ENCODE data around the gene DRAXIN.
A peak's percentile ranks its signal among the peaks of the same experiment; 100 is the strongest.

DRAXIN gene

DNA sequence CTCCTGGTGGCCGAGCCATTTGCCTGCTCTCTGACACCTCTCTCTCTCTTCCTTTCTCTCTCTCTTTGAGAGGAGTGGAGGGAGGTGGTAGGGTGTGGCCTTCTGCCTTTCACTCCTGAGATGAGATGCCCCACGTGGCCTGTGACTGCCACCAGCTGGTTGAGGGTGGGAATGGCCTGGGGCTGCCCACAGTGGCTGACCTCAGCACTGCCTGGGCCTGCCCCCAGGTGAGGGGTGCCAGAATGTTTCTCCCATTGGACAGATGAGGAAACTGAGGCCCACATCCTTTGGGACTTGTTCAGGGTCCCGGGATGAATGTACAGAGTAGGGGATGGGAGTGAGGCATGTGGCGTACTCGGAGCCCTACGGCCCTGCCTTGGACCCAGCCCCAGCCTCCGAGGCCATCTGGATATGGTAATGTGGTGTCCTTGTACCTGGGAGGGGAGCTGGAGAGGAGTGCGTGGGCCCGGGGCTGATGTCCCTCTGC, 57.7 kb downstream of the DRAXIN start:
- TF ChIP-seq FOXM1 (IDR thresholded peaks at IDR 0.05; ENCODE audit: borderline replicate concordance) (no peak), TARDBP (IDR thresholded peaks at IDR 0.05) (no peak), ZNF384 (IDR thresholded peaks at IDR 0.05) (no peak), FOXK2 (IDR thresholded peaks at IDR 0.05) (no peak), SP1 (IDR thresholded peaks at IDR 0.05) (no peak), BHLHE40 (IDR thresholded peaks at IDR 0.05; ENCODE audit: borderline replicate concordance) (no peak), FOXA1 (IDR thresholded peaks at IDR 0.05) (no peak), LEF1 (IDR thresholded peaks at IDR 0.05; ENCODE audit: borderline replicate concordance) (no peak), L3MBTL2 (conservative IDR thresholded peaks at IDR 0.05) (no peak), HDGF (IDR thresholded peaks at IDR 0.05; ENCODE audit: borderline replicate concordance) (no peak), SUZ12 (IDR thresholded peaks at IDR 0.05) (no peak), ARNT (IDR thresholded peaks at IDR 0.05) (no peak), NFRKB (IDR thresholded peaks at IDR 0.05) (no peak), ELF4 (IDR thresholded peaks at IDR 0.05) (no peak), CTBP1 (IDR thresholded peaks at IDR 0.05; ENCODE audit: borderline replicate concordance) (no peak)
- TF ChIP-seq, protein P1, sequence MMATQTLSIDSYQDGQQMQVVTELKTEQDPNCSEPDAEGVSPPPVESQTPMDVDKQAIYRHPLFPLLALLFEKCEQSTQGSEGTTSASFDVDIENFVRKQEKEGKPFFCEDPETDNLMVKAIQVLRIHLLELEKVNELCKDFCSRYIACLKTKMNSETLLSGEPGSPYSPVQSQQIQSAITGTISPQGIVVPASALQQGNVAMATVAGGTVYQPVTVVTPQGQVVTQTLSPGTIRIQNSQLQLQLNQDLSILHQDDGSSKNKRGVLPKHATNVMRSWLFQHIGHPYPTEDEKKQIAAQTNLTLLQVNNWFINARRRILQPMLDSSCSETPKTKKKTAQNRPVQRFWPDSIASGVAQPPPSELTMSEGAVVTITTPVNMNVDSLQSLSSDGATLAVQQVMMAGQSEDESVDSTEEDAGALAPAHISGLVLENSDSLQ (IDR thresholded peaks at IDR 0.05) = no peak
- CTCF ChIA-PET = no interaction called here
- DNase-seq (ENCODE audit: extremely low spot score) = peak; percentile 45
- POLR2A ChIA-PET = interaction anchor here (0.6 kb wide), 1 partner anchor 12 kb away, joined by 3 read pairs; no protein-coding TSS in a partner anchor

DNA sequence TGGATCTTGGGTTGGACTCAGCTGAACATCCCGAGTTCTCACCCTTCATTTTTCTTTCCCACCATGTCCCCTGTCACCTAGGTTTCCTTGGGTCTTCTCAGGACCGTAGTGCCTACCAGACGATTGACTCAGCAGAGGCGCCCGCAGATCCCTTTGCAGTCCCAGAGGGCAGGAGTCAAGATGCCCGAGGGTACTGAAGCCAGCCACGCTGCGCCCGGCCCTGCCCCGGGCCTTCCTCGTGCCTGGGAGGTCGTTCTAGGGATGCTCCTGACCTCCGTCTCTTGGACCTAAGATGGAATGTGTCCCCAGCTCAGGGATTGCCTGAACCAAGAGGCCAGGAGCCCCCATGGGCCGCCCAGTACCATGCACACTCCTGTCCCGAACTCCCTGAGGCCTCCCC, 58.5 kb downstream of the DRAXIN start:
- TF ChIP-seq SUZ12 (IDR thresholded peaks at IDR 0.05) (no peak), ZNF384 (IDR thresholded peaks at IDR 0.05) (no peak), LEF1 (IDR thresholded peaks at IDR 0.05; ENCODE audit: borderline replicate concordance) (no peak), L3MBTL2 (conservative IDR thresholded peaks at IDR 0.05) (no peak), SP1 (IDR thresholded peaks at IDR 0.05) (no peak), CTBP1 (IDR thresholded peaks at IDR 0.05; ENCODE audit: borderline replicate concordance) (no peak), ARNT (IDR thresholded peaks at IDR 0.05) (no peak), BHLHE40 (IDR thresholded peaks at IDR 0.05; ENCODE audit: borderline replicate concordance) (no peak), FOXM1 (IDR thresholded peaks at IDR 0.05; ENCODE audit: borderline replicate concordance) (no peak), FOXK2 (IDR thresholded peaks at IDR 0.05) (no peak), TARDBP (IDR thresholded peaks at IDR 0.05) (no peak), HDGF (IDR thresholded peaks at IDR 0.05; ENCODE audit: borderline replicate concordance) (no peak), NFRKB (IDR thresholded peaks at IDR 0.05) (no peak)
- TF ChIP-seq, protein P1 (IDR thresholded peaks at IDR 0.05) = no peak
- CTCF ChIA-PET = no interaction called here
- POLR2A ChIA-PET = no interaction called here
- no peak for DNase-seq (ENCODE audit: extremely low spot score)

DNA sequence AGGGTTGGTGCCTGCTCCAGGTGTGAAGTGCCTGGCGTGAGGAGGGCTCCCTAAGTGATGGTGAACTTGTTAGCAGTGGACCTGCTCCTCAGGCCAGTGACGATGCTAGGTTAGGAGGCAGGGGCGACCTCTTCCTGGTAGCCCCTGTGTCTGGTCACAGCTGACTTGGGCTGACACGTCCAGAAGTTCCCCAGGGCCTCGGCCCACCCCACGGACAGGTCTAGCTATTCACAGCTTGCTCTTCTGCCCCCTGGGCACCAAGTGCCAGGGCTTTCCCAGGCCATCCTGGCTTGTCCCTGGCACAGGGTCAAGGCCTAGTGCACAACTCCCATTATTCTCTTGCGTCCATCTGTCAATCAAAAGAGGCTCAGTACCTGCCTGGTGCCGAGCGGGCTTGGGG, 59.6 kb downstream of the DRAXIN start:
- POLR2A ChIA-PET = no interaction called here
- CTCF ChIA-PET = no interaction called here
- no peak for DNase-seq (ENCODE audit: extremely low spot score)
- TF ChIP-seq SUZ12 (IDR thresholded peaks at IDR 0.05) (no peak), BHLHE40 (IDR thresholded peaks at IDR 0.05; ENCODE audit: borderline replicate concordance) (no peak), L3MBTL2 (conservative IDR thresholded peaks at IDR 0.05) (no peak), ZNF384 (IDR thresholded peaks at IDR 0.05) (no peak), ARNT (IDR thresholded peaks at IDR 0.05) (no peak), CTBP1 (IDR thresholded peaks at IDR 0.05; ENCODE audit: borderline replicate concordance) (no peak), TARDBP (IDR thresholded peaks at IDR 0.05) (no peak), FOXM1 (IDR thresholded peaks at IDR 0.05; ENCODE audit: borderline replicate concordance) (no peak), FOXA1 (IDR thresholded peaks at IDR 0.05) (no peak), LEF1 (IDR thresholded peaks at IDR 0.05; ENCODE audit: borderline replicate concordance) (no peak), ELF4 (IDR thresholded peaks at IDR 0.05) (no peak), NFRKB (IDR thresholded peaks at IDR 0.05) (no peak), FOXK2 (IDR thresholded peaks at IDR 0.05) (no peak)

DNA sequence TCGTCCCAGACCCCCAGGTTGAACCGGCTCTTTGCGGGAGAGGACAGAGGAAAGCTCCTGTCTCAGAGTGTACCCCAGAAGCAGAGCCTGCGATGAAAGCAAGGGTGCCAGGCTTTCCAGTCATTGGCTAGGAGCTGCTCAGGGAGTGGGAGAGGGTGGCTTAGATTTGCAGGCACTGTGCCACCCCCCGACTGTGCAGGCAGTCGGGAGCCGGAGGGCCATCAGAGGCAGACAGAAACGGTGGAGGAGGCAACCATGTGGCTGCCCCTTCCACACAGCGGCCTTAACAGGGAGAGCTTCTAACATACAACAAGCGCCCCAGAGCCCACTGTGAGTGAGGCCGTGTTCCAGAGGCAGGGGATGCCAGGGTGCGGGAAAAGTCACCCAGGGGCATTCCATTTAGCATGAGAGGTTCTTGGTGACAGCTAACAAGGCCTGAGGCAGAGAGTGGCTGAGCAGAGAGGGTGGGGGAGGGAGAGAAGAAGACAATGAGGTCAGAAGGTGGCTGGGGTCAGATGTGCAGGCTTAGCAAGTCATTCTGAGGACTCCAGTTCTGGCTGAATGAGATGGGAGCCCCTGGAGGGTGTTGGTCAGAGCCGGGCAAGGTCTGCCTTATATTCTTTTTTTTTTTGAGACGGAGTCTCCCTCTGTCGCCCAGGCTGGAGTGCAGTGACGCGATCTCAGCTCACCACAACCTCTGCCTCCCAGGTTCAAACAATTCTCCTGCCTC, 61.0 kb downstream of the DRAXIN start:
- TF ChIP-seq ZNF384 (IDR thresholded peaks at IDR 0.05) (no peak), SUZ12 (IDR thresholded peaks at IDR 0.05) (no peak), SP1 (IDR thresholded peaks at IDR 0.05) (no peak), ARNT (IDR thresholded peaks at IDR 0.05) (no peak), FOXK2 (IDR thresholded peaks at IDR 0.05) (no peak), CTBP1 (IDR thresholded peaks at IDR 0.05; ENCODE audit: borderline replicate concordance) (no peak), NFRKB (IDR thresholded peaks at IDR 0.05) (no peak), L3MBTL2 (conservative IDR thresholded peaks at IDR 0.05) (no peak), FOXA1 (IDR thresholded peaks at IDR 0.05) (no peak), LEF1 (IDR thresholded peaks at IDR 0.05; ENCODE audit: borderline replicate concordance) (no peak), FOXM1 (IDR thresholded peaks at IDR 0.05; ENCODE audit: borderline replicate concordance) (no peak), ELF4 (IDR thresholded peaks at IDR 0.05) (no peak), HDGF (IDR thresholded peaks at IDR 0.05; ENCODE audit: borderline replicate concordance) (no peak), BHLHE40 (IDR thresholded peaks at IDR 0.05; ENCODE audit: borderline replicate concordance) (no peak), TARDBP (IDR thresholded peaks at IDR 0.05) (no peak)
- TF ChIP-seq, protein P1 (IDR thresholded peaks at IDR 0.05) = no peak
- ChIA-PET CTCF (no interaction called here), POLR2A (no interaction called here)
- DNase-seq (ENCODE audit: extremely low spot score) = no peak

DNA sequence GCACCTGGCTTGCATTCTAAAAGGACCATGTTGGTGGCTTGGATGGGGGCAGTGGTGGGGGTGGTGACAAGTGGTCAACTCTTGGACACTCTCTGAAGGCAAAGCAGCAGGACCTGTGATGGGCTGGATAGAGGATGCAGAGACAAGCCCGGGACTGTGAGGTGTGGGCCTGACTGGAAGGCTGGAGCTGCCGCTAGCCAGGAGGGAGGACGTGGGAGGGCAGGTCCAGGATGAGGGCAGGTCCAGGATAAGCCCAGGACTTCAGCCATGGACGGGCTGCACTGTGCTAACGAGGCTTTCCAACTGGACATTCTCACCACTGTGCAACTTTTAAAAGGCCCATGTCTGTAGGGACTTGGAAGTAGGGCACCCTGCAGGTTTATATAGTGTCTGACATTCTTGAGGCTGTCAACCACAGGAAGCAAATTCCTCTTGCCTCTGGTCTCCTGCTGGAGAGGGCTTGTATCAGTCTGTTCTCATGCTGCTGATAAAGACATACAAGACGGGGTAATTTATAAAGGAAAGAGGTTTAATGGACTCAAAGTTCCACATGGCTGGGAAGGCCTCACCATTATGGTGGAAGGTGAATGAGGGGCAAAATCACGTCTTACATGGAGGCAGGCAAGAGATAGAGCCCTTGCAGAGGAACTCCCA, 62.2 kb downstream of the DRAXIN start:
- ChIA-PET CTCF (no interaction called here), POLR2A (no interaction called here)
- TF ChIP-seq FOXA1 (IDR thresholded peaks at IDR 0.05) = no peak
- TF ChIP-seq ARNT (IDR thresholded peaks at IDR 0.05) = no peak
- no peak for TF ChIP-seq FOXK2 (IDR thresholded peaks at IDR 0.05)
- TF ChIP-seq CTBP1 (IDR thresholded peaks at IDR 0.05; ENCODE audit: borderline replicate concordance) = no peak
- TF ChIP-seq NFRKB (IDR thresholded peaks at IDR 0.05) = no peak
- no peak for TF ChIP-seq SP1 (IDR thresholded peaks at IDR 0.05)
- TF ChIP-seq FOXM1 (IDR thresholded peaks at IDR 0.05; ENCODE audit: borderline replicate concordance) = no peak
- TF ChIP-seq ZNF384 (IDR thresholded peaks at IDR 0.05) = no peak
- no peak for TF ChIP-seq HDGF (IDR thresholded peaks at IDR 0.05; ENCODE audit: borderline replicate concordance)
- TF ChIP-seq SUZ12 (IDR thresholded peaks at IDR 0.05) = no peak
- no peak for TF ChIP-seq LEF1 (IDR thresholded peaks at IDR 0.05; ENCODE audit: borderline replicate concordance)
- no peak for TF ChIP-seq BHLHE40 (IDR thresholded peaks at IDR 0.05; ENCODE audit: borderline replicate concordance)
- TF ChIP-seq, protein P1 (IDR thresholded peaks at IDR 0.05) = no peak
- no peak for TF ChIP-seq ELF4 (IDR thresholded peaks at IDR 0.05)
- TF ChIP-seq L3MBTL2 (conservative IDR thresholded peaks at IDR 0.05) = no peak
- no peak for TF ChIP-seq TARDBP (IDR thresholded peaks at IDR 0.05)
- no peak for DNase-seq (ENCODE audit: extremely low spot score)
